NCI-H748 (cell line): ENCODE measurements around the gene ARSH.
"Not testable (repeated sequence)": the region's sequence is repeated elsewhere in the genome, so short reads cannot be mapped to it uniquely, and the experiment has no call there.

Experiments
- DNase-seq: peaks from one replicate; lab custom pipeline; 2025; ENCODE audit not compliant: unreplicated experiment; lab: John Stamatoyannopoulos, UW

The ARSH gene, protein sequence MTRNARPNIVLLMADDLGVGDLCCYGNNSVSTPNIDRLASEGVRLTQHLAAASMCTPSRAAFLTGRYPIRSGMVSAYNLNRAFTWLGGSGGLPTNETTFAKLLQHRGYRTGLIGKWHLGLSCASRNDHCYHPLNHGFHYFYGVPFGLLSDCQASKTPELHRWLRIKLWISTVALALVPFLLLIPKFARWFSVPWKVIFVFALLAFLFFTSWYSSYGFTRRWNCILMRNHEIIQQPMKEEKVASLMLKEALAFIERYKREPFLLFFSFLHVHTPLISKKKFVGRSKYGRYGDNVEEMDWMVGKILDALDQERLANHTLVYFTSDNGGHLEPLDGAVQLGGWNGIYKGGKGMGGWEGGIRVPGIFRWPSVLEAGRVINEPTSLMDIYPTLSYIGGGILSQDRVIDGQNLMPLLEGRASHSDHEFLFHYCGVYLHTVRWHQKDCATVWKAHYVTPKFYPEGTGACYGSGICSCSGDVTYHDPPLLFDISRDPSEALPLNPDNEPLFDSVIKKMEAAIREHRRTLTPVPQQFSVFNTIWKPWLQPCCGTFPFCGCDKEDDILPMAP

DNA sequence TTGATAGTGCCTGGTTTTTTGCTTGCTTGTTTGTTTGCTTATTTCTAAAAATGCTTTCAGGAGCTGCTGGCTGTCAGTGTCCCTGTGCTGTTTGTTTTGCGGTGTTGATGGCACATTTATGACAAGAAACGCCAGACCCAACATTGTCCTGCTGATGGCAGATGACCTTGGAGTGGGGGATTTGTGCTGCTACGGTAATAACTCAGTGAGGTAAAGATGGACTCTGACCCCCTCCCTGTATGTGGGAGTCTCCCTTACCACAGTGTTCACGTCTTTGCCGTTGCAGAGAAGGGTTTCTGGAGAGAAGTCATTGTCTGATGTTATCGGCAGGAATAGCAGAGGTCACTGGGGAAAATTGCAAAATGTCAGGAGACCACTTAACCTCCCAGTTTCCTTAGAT lies at the start of gene ARSH:
ARSH (plus strand) TSS at position 52 of the 400 bp plus-strand sequence; CDS start at position 119, 67 bp downstream.
- DNase-seq = no peak

DNA sequence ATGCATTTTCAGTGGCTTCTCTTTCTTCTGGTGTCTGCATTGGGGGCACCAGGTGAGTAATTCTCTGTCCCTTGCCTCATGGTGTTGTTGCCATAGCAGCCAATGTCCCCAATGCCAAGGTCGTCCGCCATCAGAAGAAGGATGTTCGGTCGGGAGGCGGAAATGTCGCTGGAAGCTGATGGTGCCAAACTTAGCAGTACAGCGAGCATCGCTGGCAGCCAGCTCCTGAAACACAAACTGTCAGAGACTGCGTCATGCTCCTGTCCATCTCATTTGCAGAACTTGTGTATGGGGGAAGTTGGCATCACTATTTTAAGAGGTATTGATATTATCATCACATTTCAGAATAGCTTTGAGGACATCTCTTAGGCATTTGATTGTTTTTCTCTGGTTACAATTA lies 48.1 kb upstream of the ARSH start:
- no peak for DNase-seq

DNA sequence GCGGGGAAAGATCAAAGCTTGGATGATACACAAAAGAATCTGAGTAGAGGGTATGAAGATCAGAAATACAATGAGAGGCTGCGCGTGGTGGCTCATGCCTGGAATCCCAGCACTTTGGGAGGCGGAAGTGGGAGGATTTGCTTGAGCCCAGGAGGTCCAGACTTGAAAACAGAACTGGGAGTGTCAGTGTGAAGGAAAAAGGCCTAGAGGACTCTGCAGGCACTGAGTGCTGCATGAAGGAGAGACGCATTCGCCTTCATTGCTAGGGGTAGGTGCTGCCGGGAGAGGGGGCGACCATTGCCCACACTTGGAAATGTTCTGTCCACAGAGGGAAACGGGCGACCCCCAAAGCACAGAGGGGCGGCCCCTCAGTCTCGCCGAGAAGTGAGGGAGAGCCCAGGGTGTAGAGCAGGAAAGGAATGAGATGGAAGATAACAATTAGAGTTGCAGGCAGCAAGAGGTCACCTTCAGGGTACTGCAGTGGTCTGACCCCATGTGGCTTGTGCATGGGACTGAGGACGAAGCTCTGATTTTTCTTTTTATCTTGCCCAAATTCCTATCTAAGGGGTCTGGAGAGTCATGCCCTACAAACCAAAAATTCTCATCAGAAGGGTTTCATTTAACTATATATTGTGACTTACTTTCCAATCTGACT lies 45.4 kb upstream of the ARSH start:
- no peak for DNase-seq

DNA sequence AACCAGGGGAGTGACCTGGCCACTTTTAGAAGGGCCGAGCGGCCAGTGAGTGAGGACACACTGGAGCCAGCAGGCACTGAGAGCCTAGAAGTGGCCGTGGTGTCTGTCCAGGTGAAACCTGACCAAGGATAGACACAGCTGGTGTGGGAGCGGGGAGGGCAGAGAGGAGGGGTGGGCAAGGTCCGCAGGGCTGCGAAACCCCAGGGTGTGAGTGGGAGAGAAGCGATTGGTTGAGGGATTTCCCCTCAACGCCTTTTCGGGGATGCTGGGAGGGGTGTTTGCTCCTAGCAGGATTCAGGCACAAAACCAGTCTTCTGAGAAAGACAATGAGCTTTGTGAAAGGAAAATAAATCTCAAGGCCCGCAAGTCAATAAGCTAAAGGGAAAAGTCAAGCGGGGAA lies 44.0 kb upstream of the ARSH start:
- DNase-seq = no peak

DNA sequence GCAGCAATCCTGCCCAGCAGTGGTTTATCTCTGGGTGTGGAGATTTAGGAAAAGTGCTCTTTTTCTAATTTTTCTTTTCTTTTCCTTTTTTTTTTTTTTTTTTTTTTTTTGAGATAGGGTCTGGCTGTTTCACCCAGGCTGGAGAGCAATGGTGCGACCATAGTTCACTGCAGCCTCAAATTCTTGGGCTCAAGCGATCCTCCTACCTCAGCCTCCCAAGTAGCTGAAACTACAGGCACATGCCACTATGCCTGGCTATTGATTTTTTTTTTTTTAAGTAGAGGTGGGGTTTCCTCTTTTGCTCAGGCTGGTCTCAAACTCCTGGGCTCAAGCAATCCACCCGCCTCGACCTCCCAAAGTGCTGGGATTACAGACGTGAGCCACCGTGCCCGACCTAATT lies 42.9 kb upstream of the ARSH start:
- not testable (repeated sequence) for DNase-seq

DNA sequence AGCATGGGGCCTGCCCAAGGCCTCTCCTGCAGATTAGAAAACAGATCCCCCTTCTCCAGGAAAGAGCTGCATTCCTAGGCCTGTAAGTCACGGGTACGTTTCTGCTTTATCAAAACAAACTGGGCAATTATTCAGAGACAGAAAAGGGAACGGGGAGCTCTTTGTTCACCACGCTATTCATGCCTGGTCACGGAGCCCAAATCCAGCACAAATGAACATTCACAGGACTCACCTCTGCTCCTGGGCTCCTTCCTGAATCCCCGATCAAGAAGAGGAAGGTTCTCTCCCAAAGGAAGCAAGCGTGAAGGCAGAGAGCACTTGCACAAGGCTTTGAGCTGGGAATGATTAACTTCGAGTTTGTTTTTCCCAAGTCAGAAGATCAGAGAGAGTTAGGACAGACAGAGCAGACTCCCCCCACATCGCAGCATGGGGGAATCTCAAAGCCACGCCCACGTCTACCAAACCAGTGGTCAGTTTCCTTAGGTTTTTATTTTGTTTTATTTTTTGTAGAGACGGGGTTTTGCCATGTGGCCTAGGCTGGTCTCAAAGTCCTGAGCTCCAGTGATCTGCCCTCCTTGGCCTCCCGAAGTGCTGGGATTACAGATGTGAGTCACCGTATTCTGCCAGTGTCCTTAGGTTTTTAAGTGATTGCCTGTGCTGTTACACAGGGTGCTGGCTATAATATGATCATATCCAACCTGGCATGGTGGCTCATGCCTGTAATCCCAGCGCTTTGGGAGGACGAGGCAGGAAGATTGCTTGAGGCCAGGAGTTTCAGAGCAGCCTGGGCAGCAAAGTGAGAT lies 42.2 kb upstream of the ARSH start:
- not testable (repeated sequence) for DNase-seq

DNA sequence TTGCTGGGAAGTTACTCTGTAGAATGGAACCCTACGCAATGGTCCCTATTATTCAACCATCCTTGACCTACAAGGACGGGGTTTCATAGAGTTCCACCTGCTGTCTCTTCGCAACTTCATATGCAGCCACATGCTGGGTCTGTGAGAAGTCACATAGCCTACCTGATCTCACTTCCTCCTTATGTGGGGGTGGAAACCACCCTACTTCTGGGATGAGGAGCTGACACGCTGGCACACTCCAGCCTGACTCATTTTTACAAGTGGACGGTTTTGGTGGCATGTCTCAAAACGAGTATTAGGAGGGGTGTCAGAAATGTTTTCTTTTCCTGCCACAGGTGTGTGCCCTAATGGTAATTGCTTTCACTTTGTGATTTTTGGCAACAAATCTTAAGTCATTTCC lies 40.4 kb upstream of the ARSH start:
- DNase-seq = no peak

DNA sequence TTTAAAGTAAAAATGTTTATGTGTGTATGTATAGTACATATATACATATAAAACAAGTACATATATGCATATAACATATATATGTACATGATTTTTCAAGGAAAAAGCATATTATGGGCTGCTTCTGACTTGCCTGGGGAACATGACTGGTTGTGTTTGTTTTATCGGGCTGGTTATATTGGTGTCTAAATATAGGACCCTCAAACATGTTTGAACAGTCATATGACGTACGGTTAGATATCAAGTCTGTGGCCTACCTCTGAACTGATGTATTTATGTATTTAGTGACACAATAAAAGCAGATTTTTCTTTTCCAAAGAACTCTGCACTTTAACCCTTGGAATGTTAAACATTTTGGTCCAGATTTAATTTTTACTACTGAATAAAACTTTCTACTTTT lies 39.3 kb upstream of the ARSH start:
- DNase-seq = no peak

DNA sequence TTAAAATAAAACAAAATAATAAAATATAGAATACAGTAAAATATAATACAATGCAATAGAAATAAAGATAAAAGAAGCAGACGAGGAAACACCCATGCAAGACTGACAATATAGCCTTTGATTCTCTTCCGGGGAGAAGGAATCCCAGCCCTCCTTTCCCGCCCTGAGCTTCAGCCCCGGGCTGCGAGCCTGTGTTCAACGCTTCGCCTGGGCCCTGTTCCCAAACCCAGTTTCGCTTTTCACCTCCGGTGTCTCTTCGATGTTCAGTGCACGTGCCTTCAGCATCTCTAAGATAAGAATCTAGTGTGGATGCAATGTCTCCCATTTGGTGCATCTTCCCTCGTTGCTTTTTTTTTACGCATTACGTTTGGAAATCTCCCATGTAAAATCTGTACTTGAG lies 38.8 kb upstream of the ARSH start:
- DNase-seq = no peak

DNA sequence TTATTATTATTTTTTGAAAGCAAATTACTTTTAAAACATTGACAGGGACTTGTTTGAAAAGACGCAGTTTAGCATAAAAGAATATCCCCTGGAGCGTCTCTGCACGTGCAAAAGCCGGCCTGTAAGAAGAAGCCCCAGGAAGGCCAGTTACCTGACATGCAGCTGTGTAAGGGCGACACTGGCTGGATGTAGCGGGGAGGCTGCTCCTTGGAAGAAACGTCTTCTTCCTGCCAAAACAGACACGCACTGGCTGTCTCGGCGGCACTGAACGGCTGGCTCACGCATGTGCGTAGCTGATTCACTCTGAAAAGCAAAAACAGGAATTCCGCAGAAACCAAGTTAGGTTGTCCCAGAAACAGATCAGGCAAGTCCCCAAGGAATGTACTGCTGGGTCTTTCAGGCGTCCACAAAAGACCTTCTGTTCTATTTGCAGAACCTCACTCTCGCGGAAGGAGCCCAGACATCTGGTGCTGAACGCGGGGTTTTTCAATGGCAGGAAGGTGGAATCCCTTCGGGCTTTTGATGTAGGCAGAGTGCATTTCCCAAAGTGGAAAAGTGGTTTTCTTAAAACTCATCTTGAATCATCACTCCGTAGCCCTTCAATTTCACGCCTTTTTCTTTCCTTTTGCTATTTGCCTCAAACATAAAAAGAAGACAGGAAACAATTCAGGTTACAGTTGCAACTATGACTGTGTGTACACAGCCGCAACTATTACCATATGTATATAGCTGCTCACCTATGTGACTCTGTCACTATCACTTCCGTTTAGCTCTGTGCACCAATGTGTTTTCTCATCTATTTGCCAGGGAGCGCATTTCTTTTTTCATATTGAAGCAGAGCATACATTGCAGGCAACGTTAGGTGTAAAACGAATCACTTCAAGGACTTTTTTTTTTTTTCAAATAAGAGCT lies 38.1 kb upstream of the ARSH start:
- DNase-seq = no peak

DNA sequence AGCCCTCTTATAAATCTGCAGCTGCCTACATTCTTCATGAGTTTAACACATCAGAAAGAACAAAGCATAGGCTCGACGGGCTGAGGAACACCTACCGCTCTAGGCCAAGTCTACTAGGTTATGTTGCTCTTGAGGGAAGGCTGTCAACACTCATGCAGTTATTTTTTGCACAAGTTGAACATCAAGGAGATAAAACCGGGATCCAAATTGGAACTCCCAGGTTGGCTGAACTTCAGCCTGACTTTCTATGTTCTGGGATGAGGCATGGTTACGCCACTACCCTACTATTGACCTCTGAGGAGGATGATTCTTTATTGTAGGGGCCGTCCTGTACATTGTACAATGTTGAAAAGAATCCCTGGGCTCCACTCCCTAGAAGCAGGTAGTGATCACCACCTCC lies 37.3 kb upstream of the ARSH start:
- no peak for DNase-seq

DNA sequence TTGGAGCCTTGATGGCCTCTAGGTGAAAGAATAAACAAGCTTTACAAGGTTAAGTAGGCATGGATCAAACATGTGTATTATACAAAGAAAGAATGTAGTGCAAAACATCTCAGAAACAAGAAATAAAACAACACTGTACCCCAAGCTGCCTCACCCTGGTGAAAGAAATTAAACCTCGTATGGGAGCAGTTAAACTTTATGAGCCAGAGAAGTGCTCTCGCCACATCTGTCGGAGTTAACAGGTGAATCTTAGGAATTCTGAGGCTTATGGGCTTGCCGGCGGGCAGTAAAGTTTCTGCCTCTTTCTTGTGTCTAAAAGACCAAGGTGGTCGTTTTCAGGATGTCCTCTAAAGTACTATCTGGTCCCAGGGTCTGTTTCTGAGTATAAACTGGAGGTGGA lies 34.0 kb upstream of the ARSH start:
- no peak for DNase-seq

DNA sequence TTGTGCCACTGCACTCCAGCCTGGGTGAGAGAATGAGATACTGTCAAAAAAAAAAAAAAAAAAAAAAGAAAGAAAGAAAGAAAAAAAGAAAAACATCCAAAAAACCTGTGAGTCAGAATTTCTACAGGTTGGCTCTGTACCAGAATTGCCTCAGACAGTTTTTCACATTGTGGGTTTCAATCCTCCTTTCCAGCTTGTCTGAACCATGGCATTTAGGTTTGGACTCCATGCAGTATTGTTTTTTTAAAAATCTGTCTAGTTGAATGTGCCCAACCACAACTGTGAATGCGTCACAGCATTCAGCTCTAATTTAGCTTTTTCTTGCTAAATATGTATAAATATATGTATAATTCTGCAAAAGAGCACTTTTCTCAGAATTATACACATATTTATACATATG lies 31.4 kb upstream of the ARSH start:
- DNase-seq = no peak

DNA sequence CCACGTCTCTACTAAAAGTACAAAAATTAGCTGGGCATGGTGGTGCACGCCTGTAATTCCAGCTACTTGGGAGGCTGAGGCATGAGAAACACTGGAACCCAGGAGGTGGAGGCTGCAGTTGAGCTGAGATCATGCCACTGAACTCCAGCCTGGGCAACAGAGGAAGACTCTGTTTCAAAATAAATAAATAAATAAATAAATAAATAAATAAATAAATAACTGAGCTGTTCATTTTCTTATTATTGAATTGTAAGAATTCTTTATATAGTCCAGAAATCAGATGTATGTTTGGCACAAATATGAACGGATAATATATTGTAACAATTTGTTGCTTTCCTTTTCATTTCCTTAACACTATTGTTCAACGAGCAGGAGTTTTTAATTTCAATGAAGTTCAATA lies 27.7 kb upstream of the ARSH start:
- not testable (repeated sequence) for DNase-seq

DNA sequence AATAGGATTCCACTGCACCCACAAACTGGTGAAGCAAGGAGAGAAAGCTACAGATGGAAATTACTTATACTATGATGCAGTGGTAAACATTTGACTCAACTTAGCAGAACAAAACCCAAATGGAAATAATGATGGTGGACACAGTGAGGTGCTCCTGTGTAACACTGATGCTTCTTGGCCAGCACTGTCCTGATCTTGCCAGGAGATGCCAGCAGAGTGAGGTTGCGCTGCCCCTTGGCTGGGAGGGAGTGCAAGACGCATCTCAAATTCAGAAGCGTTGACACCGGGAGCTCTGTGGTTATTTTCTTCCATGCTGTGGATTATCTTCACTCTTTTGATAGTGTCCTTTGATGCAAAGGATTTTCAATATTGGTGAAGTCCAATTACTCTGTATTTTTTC lies 22.0 kb upstream of the ARSH start:
- no peak for DNase-seq

DNA sequence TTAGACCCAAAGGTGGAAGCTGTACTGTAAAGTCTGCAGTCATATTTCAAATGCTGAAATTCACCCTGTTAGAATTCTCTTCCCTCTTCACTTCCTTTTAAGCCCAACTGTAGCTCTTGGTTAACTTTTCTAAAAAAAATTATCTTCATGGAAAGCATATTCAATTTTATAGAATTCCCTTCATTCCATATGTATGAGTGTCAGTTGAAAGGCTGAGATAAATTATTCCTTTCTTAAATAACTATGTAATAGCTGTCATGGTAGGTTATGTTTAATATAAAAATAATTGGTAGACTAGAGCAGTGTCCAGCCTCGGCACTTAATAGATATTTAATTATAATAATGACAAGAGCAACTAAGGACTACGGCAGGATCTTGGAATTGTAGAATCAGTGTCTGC lies 16.8 kb upstream of the ARSH start:
- no peak for DNase-seq

DNA sequence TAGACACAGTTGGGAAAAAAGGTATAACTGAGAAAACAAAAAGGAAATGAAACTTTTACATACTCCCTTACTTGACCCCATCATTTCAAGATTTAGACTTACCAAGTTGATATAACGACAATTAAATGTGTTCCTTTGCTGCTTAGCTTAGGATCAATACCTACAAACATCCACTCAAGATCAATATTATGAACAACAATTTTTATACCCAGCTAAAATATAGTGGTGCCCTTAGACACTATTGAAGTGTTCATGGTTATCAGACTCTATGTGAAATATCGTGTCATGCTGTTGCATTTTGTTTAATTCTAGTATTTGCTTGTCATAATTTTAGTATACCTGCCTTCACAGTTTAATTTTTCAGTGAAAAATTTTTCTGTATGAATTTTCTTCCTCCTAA lies 4.2 kb downstream of the ARSH start:
- DNase-seq = no peak

DNA sequence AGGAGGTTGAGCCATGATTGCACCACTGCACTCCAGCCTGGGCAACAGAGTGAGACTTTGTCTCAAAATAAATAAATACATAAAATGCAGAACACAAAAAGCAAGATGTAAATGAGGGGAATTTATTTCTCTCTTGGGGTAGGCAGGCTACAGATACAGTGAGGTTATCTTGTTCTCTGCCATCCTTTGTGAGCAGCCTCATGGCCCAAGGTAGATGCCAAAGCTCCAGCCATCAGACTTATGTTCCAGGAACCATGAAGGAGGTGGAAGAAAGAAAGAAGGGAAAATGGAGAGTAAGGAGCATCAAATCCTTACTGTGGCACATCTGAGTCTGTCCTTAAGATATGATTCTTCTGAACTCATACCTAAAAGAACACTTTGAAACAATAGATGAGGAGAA lies 11.1 kb downstream of the ARSH start:
- no peak for DNase-seq

DNA sequence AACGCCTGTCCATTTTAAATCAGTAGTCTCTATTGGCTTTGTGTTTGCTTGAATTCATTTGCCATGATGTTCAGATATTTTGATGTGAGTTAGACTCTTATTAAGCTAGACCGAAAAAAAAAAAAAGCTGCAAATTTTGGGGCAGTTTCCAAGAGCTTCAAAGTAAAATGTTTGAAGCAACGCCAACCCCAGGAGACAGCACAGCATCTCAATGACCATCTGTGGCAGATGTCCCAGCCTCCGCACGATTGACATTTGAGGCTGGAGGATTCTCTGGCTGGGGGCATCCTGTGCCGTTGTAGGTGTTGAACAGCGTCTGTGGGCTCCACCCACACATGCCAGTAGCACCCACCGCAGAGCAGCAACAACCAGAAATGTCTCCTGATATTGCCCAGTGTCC lies 17.8 kb downstream of the ARSH start:
- no peak for DNase-seq

DNA sequence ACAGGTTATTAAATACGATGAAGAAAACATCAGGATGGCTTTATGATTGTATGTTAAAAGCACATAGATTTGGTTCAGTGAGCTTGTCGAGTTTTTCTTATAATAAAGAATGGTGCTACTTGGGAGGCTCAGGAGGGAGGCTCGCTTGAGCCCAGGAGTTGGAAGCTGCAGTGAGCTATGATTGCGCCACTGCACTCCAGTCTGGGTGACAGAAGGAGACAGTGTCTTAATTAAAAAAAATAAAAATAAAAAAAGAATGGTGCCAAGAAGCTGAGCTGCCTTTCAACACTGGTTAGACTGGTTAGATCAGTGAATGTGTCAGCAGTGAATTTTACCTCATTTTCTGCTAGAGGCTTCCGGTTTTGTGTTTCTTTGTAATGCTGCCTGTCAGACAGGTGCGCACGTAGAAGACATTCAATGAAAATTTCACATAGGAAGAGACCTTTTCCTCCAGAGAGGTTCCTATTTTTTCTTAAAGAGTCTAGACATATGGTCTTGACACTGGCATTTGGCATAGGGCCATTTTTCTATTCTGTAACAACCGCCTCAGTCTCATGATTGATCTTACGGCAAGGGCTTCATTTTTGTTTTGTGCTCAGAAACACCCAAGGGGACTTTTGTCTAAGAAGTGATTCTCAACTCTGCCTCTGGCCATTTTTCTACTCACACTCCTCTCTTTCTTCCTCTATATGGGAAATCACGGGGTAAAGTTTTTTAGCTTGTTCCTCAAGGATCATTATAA lies 19.9 kb downstream of the ARSH start:
- DNase-seq = peak; percentile 55
